Vagina (tissue), 2 donors: ENCODE results near the gene AP4S1. TPM values are rescaled to one million over a fixed set of nuclear protein-coding genes. Genes with fewer than 3 reads are reported as not detected.

Source experiments
- DNase-seq, 2 donors: peaks; one replicate each; pipeline ENCODE4 v3.0.0-alpha.2; 2017; ENCODE audit errors: extremely low spot score in 2 of 2
- H3K27ac ChIP-seq: fragments of 200-600 bp; sonication (generic); one replicate; pipeline ENCODE4 v1.5.1; 2019
- H3K27me3 ChIP-seq: fragments of 200-600 bp; sonication (generic); one replicate; pipeline ENCODE4 v1.5.1; 2019
- H3K36me3 ChIP-seq, 2 donors: fragments of 200-600 bp; sonication (generic); one replicate each; pipeline ENCODE4 v1.5.1; 2017 to 2019
- H3K4me1 ChIP-seq: fragments of 200-600 bp; sonication (generic); one replicate; pipeline ENCODE4 v1.5.1; 2019
- H3K4me3 ChIP-seq, 2 donors: fragments of 200-600 bp; sonication (generic); 1 replicate in 1 of 2; 2 replicates in 1 of 2; pipeline ENCODE4 v1.5.1; 2016 to 2019
- H3K9me3 ChIP-seq: fragments of 200-600 bp; sonication (generic); one replicate; pipeline ENCODE4 v1.5.1; 2019
- CTCF ChIP-seq, 3 experiments: fragments of 450-650 bp in 2 of 3; fragments of 200-600 bp in 1 of 3; sonication (generic) in 1 of 3; IDR thresholded peaks; one replicate each; pipeline ENCODE4 v1.5.1; 2017 to 2019; ENCODE audit warnings: antibody characterized with exemption in 3 of 3, mild to moderate bottlenecking in 2 of 3, moderate library complexity in 2 of 3
- POLR2A ChIP-seq, 2 donors: fragments of 450-650 bp; IDR thresholded peaks; one replicate each; pipeline ENCODE4 v1.6.1; 2017; ENCODE audit warnings: antibody characterized with exemption in 2 of 2, mild to moderate bottlenecking in 2 of 2, moderate library complexity in 2 of 2
- POLR2AphosphoS5 ChIP-seq, 2 donors: sonication (generic); formaldehyde crosslinking; IDR thresholded peaks; one replicate each; pipeline ENCODE4 v1.9.0; 2017; ENCODE audit warnings: antibody characterized with exemption in 2 of 2, mild to moderate bottlenecking in 2 of 2, low read depth in 1 of 2; ENCODE audit not compliant: insufficient read depth in 1 of 2
- intact Hi-C: fragments of 100-400 bp; cut with DNase I; formaldehyde crosslinking; loops from one replicate; pipeline ENCODE4 v1.15.1; 2023
- total RNA-seq: library from RNA; depleted of rRNA; stranded (reverse); fragments of >200 nt; gene quantifications from one replicate; pipeline ENCODE4 v1.2.3, GENCODE V29; 2016

AP4S1 gene
- total RNA-seq, 1 donor from 2014 or later: 3.4 TPM

DNA sequence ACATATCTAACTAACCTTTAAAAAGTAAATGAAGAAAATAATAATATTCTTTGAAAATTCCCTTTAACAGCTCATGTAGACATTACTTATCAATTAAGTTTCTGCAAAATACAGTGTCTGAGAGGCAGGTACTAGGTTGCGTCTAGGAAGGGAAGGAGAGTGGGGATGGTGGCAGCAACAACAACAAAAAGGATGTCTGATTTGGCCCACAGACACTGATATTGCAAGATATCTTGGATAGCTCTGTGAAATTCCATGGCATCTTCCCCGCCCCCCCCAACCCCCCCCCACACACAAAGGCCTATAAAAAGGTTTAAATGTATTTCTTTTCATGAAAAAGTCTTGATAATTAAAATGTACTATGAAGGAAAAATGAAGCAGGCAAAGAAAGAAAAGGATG is 41.6 kb upstream of the AP4S1 start:
- Histone ChIP-seq H3K9me3 (no peaks in the 10 kb centered on the region), H3K27ac (no peak overlapping the region), H3K36me3 (no peaks in the 10 kb centered on the region), H3K27me3 (no peaks in the 10 kb centered on the region), H3K4me1 (no peaks in the 10 kb centered on the region), H3K4me3 (no peak overlapping the region)
- no peak for DNase-seq
- intact Hi-C loops: loop anchor here (10.0 kb wide), 1 partner anchor 101 kb away; no protein-coding TSS in a partner anchor
- TF ChIP-seq CTCF (IDR thresholded peaks at IDR 0.05) (no peak), POLR2A (IDR thresholded peaks at IDR 0.05) (no peak), POLR2AphosphoS5 (IDR thresholded peaks at IDR 0.05; ENCODE audit: insufficient read depth in 1 of 2, low read depth in 1 of 2) (no peak)

DNA sequence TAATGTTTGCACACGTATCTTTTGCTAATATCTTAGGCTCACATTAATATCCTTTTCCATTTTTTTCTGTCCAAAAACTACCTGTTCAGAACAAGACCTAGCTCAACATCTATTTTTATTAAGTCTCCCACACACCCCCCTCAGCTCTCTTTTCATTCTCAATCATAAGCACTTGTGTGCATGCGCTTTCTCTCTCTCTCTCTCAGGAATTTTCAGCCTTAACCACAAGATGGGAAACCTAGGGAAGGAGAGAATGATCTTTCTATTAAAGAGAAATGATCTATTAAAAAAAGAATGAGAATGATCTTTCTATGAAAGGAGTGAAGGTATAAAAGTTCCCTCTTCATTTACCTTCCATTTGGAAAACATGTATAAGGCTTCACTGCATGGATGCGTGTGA is 39.7 kb upstream of the AP4S1 start:
- DNase-seq: no peak
- no peaks in the 10 kb centered on the region for H3K36me3 ChIP-seq
- no peaks in the 10 kb centered on the region for H3K27me3 ChIP-seq
- H3K9me3 ChIP-seq: no peaks in the 10 kb centered on the region
- H3K4me1 ChIP-seq: peaks cover 5% of the 10 kb centered on the region
- intact Hi-C loops: loop anchor here (10.0 kb wide), 1 partner anchor 99 kb away; no protein-coding TSS in a partner anchor
- no peak overlapping the region for H3K4me3 ChIP-seq
- no peak overlapping the region for H3K27ac ChIP-seq
- TF ChIP-seq POLR2A (IDR thresholded peaks at IDR 0.05): no peak
- TF ChIP-seq POLR2AphosphoS5 (IDR thresholded peaks at IDR 0.05; ENCODE audit: insufficient read depth in 1 of 2, low read depth in 1 of 2): no peak
- TF ChIP-seq CTCF (IDR thresholded peaks at IDR 0.05): no peak

- Histone ChIP-seq H3K4me3 (no peak overlapping the region), H3K27ac (no peak overlapping the region), H3K36me3 (no peaks in the 10 kb centered on the region), H3K9me3 (no peaks in the 10 kb centered on the region), H3K27me3 (no peaks in the 10 kb centered on the region), H3K4me1 (peaks cover 22% of the 10 kb centered on the region)
- DNase-seq: no peak
- intact Hi-C loops: loop anchor here (10.0 kb wide), 1 partner anchor 96 kb away; no protein-coding TSS in a partner anchor
- TF ChIP-seq POLR2AphosphoS5 (IDR thresholded peaks at IDR 0.05; ENCODE audit: insufficient read depth in 1 of 2, low read depth in 1 of 2) (no peak), POLR2A (IDR thresholded peaks at IDR 0.05) (no peak), CTCF (IDR thresholded peaks at IDR 0.05) (no peak)
Observed at GRCh38 chr14:30988509-30988908, 36.9 kb upstream of the AP4S1 start.

- H3K4me3 ChIP-seq: no peak overlapping the region
- no peaks in the 10 kb centered on the region for H3K36me3 ChIP-seq
- no peaks in the 10 kb centered on the region for H3K9me3 ChIP-seq
- intact Hi-C loops: no loop called here
- TF ChIP-seq CTCF (IDR thresholded peaks at IDR 0.05) (no peak), POLR2AphosphoS5 (IDR thresholded peaks at IDR 0.05; ENCODE audit: insufficient read depth in 1 of 2, low read depth in 1 of 2) (no peak), POLR2A (IDR thresholded peaks at IDR 0.05) (no peak)
- no peak for DNase-seq
- peaks cover 36% of the 10 kb centered on the region for H3K4me1 ChIP-seq
- H3K27me3 ChIP-seq: no peaks in the 10 kb centered on the region
- H3K27ac ChIP-seq: no peak overlapping the region
Observed at GRCh38 chr14:30990770-30991169, 34.7 kb upstream of the AP4S1 start.

- TF ChIP-seq POLR2A (IDR thresholded peaks at IDR 0.05) (no peak), POLR2AphosphoS5 (IDR thresholded peaks at IDR 0.05; ENCODE audit: insufficient read depth in 1 of 2, low read depth in 1 of 2) (no peak), CTCF (IDR thresholded peaks at IDR 0.05) (no peak)
- H3K9me3 ChIP-seq: no peaks in the 10 kb centered on the region
- peaks cover 42% of the 10 kb centered on the region for H3K4me1 ChIP-seq
- H3K4me3 ChIP-seq: no peak overlapping the region
- H3K27me3 ChIP-seq: no peaks in the 10 kb centered on the region
- DNase-seq: no peak
- no peaks in the 10 kb centered on the region for H3K36me3 ChIP-seq
- H3K27ac ChIP-seq: no peak overlapping the region
- intact Hi-C loops: no loop called here
Observed at GRCh38 chr14:30991408-30991807, 34.0 kb upstream of the AP4S1 start.
